Liver (tissue), 3 donors: ENCODE measurements around the gene SNAPC2.

Experiments
- CTCF ChIP-seq: fragments of 150-350 bp; IDR thresholded peaks from 2 replicates; pipeline ENCODE4 v1.5.1; 2017; ENCODE audit warnings: improper control_type of control experiment, low read depth, low read length; ENCODE audit not compliant: missing input control
- EGR1 ChIP-seq, 2 donors: IDR thresholded peaks; 2 replicates each; pipeline ENCODE4 v1.6.1; 2016 to 2018; ENCODE audit warnings: antibody characterized with exemption in 2 of 2, low read depth in 2 of 2
- FOXA1 ChIP-seq: IDR thresholded peaks from 2 replicates; pipeline ENCODE4 v1.6.1; 2016; ENCODE audit warnings: antibody characterized with exemption
- GABPA ChIP-seq, 2 donors: IDR thresholded peaks in 1 of 2; conservative IDR thresholded peaks in 1 of 2; 2 replicates each; pipeline ENCODE4 v1.6.1; 2016; ENCODE audit warnings: antibody characterized with exemption in 2 of 2, mild to moderate bottlenecking in 1 of 2, moderate library complexity in 1 of 2
- HNF4A ChIP-seq, 2 donors: conservative IDR thresholded peaks; 2 replicates each; pipeline ENCODE4 v1.6.1; 2016; ENCODE audit warnings: antibody characterized with exemption in 2 of 2, mild to moderate bottlenecking in 2 of 2
- JUND ChIP-seq, 2 donors: IDR thresholded peaks; 2 replicates each; pipeline ENCODE4 v1.6.1; 2016; ENCODE audit warnings: antibody characterized with exemption in 2 of 2
- MAX ChIP-seq: IDR thresholded peaks from 2 replicates; pipeline ENCODE4 v1.6.1; 2016; ENCODE audit warnings: antibody characterized with exemption
- RAD21 ChIP-seq, 2 donors: IDR thresholded peaks; 2 replicates each; pipeline ENCODE4 v1.6.1; 2016; ENCODE audit warnings: antibody characterized with exemption in 2 of 2, mild to moderate bottlenecking in 2 of 2
- REST ChIP-seq: IDR thresholded peaks from 2 replicates; pipeline ENCODE4 v1.6.1; 2016; ENCODE audit warnings: antibody characterized with exemption, mild to moderate bottlenecking
- SP1 ChIP-seq: IDR thresholded peaks from 2 replicates; pipeline ENCODE4 v1.6.1; 2018; ENCODE audit warnings: antibody characterized with exemption, mild to moderate bottlenecking
- TAF1 ChIP-seq: conservative IDR thresholded peaks from 2 replicates; pipeline ENCODE4 v1.6.1; 2016; ENCODE audit warnings: antibody characterized with exemption, mild to moderate bottlenecking
- YY1 ChIP-seq: IDR thresholded peaks from 2 replicates; pipeline ENCODE4 v1.6.1; 2016; ENCODE audit warnings: antibody characterized with exemption, mild to moderate bottlenecking
- ZBTB33 ChIP-seq: IDR thresholded peaks from 2 replicates; pipeline ENCODE4 v1.6.1; 2016; ENCODE audit warnings: antibody characterized with exemption
- TF ChIP-seq, protein P1 (sequence below): IDR thresholded peaks from 2 replicates; pipeline ENCODE4 v1.6.1; 2016; ENCODE audit warnings: antibody characterized with exemption
- donor health status: healthy.
- donor health status: healthy.

DNA sequence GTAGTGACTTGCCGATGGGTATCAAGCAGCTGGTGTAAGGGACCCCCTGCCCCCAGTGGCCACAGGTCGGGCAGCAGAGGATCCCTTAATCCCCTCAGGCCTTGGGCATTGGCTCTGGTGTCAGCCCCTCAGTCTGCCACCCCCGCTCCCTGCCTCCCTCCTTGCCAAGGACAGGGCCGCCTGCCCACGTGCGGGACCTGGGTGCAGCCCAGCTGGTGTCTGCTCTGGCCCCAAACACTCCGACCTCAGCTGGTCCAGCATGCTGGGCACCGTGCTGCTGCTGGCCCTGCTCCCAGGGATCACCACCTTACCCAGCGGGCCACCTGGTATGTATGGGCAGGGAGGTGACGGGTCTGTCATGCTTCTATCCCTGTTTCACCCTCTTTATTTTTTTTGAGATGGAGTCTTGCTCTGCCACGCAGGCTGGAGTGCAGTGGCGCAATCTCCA, 5.5 kb upstream of the SNAPC2 start, which contains the start of gene TGFBR3L:
- no peak for TF ChIP-seq ZBTB33
- no peak for TF ChIP-seq MAX
- no peak for TF ChIP-seq CTCF
- TF ChIP-seq FOXA1 = no peak
- TF ChIP-seq, protein P1, sequence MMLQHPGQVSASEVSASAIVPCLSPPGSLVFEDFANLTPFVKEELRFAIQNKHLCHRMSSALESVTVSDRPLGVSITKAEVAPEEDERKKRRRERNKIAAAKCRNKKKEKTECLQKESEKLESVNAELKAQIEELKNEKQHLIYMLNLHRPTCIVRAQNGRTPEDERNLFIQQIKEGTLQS = no peak
- no peak for TF ChIP-seq TAF1
- no peak for TF ChIP-seq RAD21 (IDR thresholded peaks at IDR 0.05)
- no peak for TF ChIP-seq YY1
- no peak for TF ChIP-seq HNF4A (conservative IDR thresholded peaks at IDR 0.05)
- no peak for TF ChIP-seq REST
- TF ChIP-seq JUND (IDR thresholded peaks at IDR 0.05) = no peak
- TF ChIP-seq GABPA (IDR thresholded peaks at IDR 0.05 in 1 of 2, conservative IDR thresholded peaks at IDR 0.05 in 1 of 2) = no peak
- no peak for TF ChIP-seq EGR1 (IDR thresholded peaks at IDR 0.05; ENCODE audit: low read depth in 2 of 2)
- TF ChIP-seq SP1 = no peak
